ENCODE data around the gene ITGB2.

DNA sequence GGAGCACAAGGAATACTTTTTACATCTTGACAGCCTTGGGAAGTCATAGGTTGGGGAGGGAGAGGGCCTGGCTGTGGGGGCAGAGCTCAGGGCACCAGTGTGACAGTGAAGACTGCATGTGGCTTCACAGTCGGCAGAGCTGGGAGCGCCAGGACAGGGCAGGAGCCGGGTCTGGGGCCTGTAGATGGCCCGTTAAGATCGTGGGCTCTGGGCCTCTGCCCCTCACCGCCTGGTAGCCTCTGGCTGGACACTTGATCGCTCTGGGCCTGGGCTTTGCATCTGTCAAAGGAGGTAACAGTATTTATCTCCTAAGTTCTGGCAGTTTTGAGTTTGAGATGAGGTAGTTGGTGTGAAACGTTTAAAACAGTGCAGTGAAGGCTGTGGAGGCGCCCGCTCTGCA, 23.9 kb upstream of the ITGB2 start:
- TF ChIP-seq, protein P1, sequence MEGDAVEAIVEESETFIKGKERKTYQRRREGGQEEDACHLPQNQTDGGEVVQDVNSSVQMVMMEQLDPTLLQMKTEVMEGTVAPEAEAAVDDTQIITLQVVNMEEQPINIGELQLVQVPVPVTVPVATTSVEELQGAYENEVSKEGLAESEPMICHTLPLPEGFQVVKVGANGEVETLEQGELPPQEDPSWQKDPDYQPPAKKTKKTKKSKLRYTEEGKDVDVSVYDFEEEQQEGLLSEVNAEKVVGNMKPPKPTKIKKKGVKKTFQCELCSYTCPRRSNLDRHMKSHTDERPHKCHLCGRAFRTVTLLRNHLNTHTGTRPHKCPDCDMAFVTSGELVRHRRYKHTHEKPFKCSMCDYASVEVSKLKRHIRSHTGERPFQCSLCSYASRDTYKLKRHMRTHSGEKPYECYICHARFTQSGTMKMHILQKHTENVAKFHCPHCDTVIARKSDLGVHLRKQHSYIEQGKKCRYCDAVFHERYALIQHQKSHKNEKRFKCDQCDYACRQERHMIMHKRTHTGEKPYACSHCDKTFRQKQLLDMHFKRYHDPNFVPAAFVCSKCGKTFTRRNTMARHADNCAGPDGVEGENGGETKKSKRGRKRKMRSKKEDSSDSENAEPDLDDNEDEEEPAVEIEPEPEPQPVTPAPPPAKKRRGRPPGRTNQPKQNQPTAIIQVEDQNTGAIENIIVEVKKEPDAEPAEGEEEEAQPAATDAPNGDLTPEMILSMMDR (IDR thresholded peaks at IDR 0.05; ENCODE audit: low read depth, low read length, poor library complexity, severe bottlenecking) = no peak
- TF ChIP-seq EZH2phosphoT487 (IDR thresholded peaks at IDR 0.05; ENCODE audit: borderline replicate concordance, low read length) = no peak

Measured in DOHH2 (cell line).